Omental fat pad (tissue), 4 donors: ENCODE data around the gene GMPR. TPM values are rescaled to one million over a fixed set of nuclear protein-coding genes. Genes with fewer than 3 reads are reported as not detected.

Experiments
- ATAC-seq: fragments of 150-250 bp; one replicate; pipeline ENCODE4 v1.9.1; 2016; ENCODE audit warnings: mild to moderate bottlenecking, moderate library complexity; ENCODE audit not compliant: low FRiP score
- DNase-seq: peaks from one replicate; pipeline ENCODE4 v3.0.0-alpha.2; 2019; ENCODE audit warnings: low spot score
- total RNA-seq, 4 donors: library from RNA; depleted of rRNA; stranded (reverse); fragments of >200 nt; gene quantifications; one replicate each; pipeline ENCODE4 v1.1.0, GENCODE V29; 2016
- TF ChIP-seq, protein P1 (sequence below), 3 donors: fragments of 450-650 bp; IDR thresholded peaks; one replicate each; pipeline ENCODE4 v1.5.1; 2016 to 2017; ENCODE audit warnings: antibody characterized with exemption in 3 of 3, mild to moderate bottlenecking in 3 of 3, moderate library complexity in 2 of 3

GMPR gene
- total RNA-seq, 4 donors from 2014 or later = 2.4 to 24.5 (median 9.9) TPM

DNA sequence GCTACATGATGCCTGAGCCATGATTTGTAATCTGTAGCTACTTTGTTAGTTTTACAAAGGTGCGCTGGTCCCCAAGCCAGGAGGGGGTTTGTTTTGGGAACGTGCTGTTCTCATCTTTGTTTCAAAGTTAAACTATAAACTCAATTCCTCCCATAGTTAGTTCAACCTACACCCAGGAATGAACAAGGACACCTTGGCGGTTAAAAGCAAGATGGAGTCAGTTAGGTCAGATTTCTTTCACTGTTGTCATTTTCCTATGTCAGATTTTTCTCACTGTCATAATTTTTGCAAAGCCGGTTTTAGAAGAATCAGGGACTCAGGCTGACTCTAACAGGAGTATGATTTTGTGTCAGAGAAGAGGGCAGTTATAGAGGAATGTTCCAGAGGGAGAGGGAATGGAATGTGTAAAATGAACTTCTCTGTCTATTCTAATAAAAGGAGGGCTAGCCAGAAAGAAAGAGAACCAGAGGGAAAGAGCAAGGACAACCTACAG lies 2.3 kb upstream of the GMPR start:
- DNase-seq (no peak), ATAC-seq (no peak)
- TF ChIP-seq, protein P1, sequence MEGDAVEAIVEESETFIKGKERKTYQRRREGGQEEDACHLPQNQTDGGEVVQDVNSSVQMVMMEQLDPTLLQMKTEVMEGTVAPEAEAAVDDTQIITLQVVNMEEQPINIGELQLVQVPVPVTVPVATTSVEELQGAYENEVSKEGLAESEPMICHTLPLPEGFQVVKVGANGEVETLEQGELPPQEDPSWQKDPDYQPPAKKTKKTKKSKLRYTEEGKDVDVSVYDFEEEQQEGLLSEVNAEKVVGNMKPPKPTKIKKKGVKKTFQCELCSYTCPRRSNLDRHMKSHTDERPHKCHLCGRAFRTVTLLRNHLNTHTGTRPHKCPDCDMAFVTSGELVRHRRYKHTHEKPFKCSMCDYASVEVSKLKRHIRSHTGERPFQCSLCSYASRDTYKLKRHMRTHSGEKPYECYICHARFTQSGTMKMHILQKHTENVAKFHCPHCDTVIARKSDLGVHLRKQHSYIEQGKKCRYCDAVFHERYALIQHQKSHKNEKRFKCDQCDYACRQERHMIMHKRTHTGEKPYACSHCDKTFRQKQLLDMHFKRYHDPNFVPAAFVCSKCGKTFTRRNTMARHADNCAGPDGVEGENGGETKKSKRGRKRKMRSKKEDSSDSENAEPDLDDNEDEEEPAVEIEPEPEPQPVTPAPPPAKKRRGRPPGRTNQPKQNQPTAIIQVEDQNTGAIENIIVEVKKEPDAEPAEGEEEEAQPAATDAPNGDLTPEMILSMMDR (IDR thresholded peaks at IDR 0.05) = no peak

DNA sequence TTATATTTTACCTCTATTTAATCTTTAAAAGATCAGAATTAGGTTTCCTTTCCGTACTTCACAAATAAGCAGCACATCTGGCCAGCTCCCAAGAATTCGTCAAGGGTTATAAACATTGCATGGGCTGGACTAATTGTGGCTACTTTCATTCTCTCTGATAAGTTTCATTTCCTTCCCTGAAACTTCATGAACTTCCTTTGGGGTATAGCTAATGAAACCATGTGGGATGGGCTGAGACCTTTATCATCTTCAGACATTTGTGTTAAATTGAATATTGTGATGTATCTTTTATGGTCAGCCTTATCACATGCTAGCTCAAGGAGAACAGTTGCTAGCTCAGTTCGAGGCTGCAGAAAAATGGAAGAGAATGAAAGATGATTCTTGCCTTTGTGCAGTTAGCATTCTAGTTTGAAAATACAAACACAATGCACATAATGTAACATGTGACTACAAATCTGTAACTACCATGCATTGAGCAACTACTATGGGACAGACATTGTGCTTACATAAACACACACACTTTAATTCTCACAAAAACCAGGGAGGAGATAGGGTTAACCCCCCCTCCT lies 1.7 kb upstream of the GMPR start:
- DNase-seq (no peak), ATAC-seq (no peak)
- TF ChIP-seq, protein P1 (IDR thresholded peaks at IDR 0.05) = no peak

DNA sequence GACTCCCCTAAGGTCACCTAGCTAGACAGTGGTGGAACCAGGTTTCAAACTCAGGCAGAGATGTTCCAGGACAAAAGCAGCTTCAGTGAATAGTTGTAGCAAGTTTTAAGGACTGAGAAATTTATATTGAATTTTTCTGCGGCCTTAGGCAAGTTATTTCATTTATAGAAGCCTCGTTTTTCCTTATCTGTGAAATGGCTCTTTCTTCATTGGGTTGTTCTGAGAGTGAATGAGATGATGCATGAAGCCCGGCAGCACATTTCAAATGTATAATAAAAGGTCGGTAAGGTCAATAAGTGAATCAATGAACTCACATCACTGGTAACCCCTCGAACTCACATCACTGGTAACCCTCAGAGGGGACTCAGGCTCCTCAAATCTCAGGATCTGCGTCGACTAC lies 1.1 kb upstream of the GMPR start:
- ATAC-seq = no peak
- no peak for DNase-seq
- TF ChIP-seq, protein P1 (IDR thresholded peaks at IDR 0.05) = no peak

DNA sequence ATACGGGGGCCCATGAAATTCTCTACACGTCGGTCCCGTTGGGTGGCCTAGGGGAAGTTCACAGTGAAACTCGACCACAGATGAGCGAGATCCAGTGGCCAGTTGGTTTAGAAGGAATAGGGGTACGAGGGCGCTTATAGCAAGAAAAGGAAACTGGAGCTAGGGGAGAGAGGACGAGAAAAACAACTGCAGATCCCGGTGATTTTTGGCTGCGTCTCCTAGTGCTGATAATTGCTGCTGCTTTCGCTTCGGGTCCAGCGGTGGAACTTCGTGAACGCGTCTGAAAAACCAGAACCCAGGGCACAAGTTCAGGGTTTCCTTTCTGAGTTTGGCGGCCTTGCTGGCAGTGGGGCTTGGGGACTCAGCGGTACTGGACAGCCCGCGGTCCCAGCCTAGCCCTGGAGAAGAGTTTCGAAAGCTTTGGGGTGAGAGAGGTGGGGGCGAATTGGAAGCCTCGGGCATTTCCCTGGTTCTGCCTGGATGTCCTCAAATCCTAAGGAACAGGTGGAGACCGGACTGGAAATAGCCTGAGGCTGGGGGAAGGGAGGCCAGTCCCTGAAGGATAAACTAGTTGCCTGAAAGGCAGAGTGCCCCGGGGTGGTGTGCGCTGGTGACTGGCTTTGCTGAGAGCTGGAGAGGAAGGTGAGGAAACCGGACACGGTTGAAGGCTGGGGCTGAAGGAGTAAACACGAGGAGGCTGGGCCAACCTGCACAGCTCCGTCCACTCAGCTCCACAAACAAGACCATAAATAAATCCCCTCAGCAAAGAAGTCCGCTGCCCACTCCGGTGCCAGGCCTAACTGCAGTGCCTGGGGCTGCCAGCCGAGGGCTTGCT lies 793 bp downstream of the GMPR start:
- DNase-seq = peak; percentile 47
- TF ChIP-seq, protein P1 (IDR thresholded peaks at IDR 0.05) = no peak
- ATAC-seq = peak; percentile 65

DNA sequence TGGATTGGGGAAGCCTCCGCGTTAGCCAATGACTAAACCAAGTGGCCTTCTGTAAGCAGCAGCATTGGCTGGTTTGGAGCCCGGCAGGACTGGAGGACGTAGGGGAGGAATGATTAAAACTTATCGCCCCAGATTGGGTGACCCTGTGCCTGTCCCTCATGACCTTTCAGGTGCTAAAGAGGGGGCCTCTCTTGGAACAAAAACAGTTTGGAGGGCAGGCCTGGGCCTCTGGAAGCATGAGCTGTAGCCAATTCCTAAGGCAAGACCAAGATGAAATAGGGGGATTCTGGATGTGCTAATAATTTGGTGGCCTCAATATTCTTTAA lies 1.4 kb downstream of the GMPR start:
- DNase-seq = no peak
- TF ChIP-seq, protein P1 (IDR thresholded peaks at IDR 0.05) = no peak
- ATAC-seq = no peak

DNA sequence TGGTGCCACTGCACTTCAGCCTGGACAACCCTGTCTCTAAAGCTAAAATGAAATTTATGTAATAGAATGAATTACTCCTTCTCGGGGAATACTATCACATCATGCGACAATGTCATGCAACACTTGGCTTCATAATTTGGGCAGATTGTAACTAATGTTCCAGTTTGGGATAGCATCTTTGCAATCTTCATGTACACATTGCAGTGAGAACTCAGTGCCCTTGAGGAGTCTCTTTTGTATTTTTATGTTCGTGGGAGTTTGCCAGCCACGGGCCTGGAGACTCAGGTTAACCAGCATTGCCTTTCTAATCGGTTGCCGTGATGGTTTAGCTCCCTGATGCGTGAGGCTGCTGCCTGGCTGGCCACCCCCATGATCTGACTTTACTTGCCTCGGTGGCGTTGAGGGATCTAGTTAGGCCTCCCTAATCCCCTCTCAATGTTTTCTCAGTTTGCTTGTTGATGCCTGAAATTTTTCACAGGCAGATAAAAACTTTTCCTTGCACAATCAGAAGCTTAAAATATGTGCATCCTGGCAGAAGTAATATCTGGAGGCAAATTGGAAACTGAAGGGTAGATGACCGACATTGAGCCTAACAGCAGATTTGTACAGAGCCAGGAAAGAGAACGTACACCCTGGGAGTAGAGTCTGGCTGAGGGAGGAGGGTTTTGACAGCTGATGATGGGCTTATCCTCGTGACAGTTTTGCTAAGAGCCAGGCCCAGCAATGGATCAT lies 2.4 kb downstream of the GMPR start:
- no peak for DNase-seq
- TF ChIP-seq, protein P1 (IDR thresholded peaks at IDR 0.05) = no peak
- no peak for ATAC-seq
